GM23338 (cell line): Measurements from ENCODE around the gene BTBD1. TPM values are rescaled to one million over a fixed set of nuclear protein-coding genes. Genes with fewer than 3 reads are reported as not detected.

Source experiments
- ATAC-seq: fragments of 200-7000 bp; cut with Tn5 transposase; 3 replicates; pipeline ENCODE4 v1.9.1; 2020
- DNase-seq: peaks from one replicate; pipeline ENCODE4 v3.0.0-alpha.2; 2015; ENCODE audit warnings: low spot score
- H2AFZ ChIP-seq: fragments of 200-600 bp; sonication (generic); 2 replicates; pipeline ENCODE4 v1.8.0; 2016; ENCODE audit warnings: antibody characterized with exemption, mild to moderate bottlenecking, moderate library complexity
- H3F3A ChIP-seq: fragments of 200-600 bp; sonication (generic); replicated peaks from 2 replicates; pipeline ENCODE4 v1.8.0; 2017; ENCODE audit warnings: antibody characterized with exemption, mixed run types, low read depth
- H3K27ac ChIP-seq: fragments of 200-600 bp; sonication (generic); 2 replicates; pipeline ENCODE4 v1.6.1; 2016; ENCODE audit warnings: low read depth
- H3K27me3 ChIP-seq: fragments of 200-600 bp; sonication (generic); 2 replicates; pipeline ENCODE4 v1.8.0; 2016; ENCODE audit warnings: mild to moderate bottlenecking, mixed run types, moderate library complexity; ENCODE audit not compliant: insufficient read depth
- H3K36me3 ChIP-seq: fragments of 200-600 bp; sonication (generic); 2 replicates; pipeline ENCODE4 v1.8.0; 2016; ENCODE audit warnings: mild to moderate bottlenecking; ENCODE audit not compliant: insufficient read depth
- H3K4me1 ChIP-seq: fragments of 200-600 bp; sonication (generic); 2 replicates; pipeline ENCODE4 v1.8.0; 2016; ENCODE audit warnings: mild to moderate bottlenecking, moderate library complexity; ENCODE audit not compliant: insufficient read depth
- H3K4me2 ChIP-seq: fragments of 200-600 bp; sonication (generic); 2 replicates; pipeline ENCODE4 v1.7.1; 2017; ENCODE audit warnings: mixed run types
- H3K4me3 ChIP-seq: fragments of 200-600 bp; sonication (generic); 2 replicates; pipeline ENCODE4 v1.6.1; 2016; ENCODE audit warnings: mixed run types
- H3K79me2 ChIP-seq: fragments of 200-600 bp; sonication (generic); replicated peaks from 2 replicates; pipeline ENCODE4 v1.8.0; 2017; ENCODE audit warnings: mild to moderate bottlenecking; ENCODE audit not compliant: insufficient read depth
- H3K9me2 ChIP-seq: fragments of 200-600 bp; sonication (generic); 2 replicates; pipeline ENCODE4 v1.8.0; 2017; ENCODE audit not compliant: insufficient read depth
- H4K20me1 ChIP-seq: fragments of 200-600 bp; sonication (generic); replicated peaks from 2 replicates; pipeline ENCODE4 v1.8.0; 2017; ENCODE audit warnings: mild to moderate bottlenecking; ENCODE audit not compliant: insufficient read depth
- H3K27ac Mint-ChIP-seq: 2 replicates; pipeline ENCODE4 v1.8.0; 2020; ENCODE audit warnings: inconsistent platforms, mild to moderate bottlenecking, moderate library complexity, mixed read lengths
- H3K27me3 Mint-ChIP-seq: 3 replicates; pipeline ENCODE4 v1.8.0; 2022; ENCODE audit warnings: low read depth, mild to moderate bottlenecking, moderate library complexity, mixed read lengths, inconsistent platforms; ENCODE audit not compliant: insufficient read depth, poor library complexity
- H3K36me3 Mint-ChIP-seq: 3 replicates; pipeline ENCODE4 v1.8.0; 2021; ENCODE audit warnings: low read depth, mild to moderate bottlenecking, inconsistent platforms, moderate library complexity, mixed read lengths
- H3K4me1 Mint-ChIP-seq: 3 replicates; pipeline ENCODE4 v1.8.0; 2020; ENCODE audit warnings: mild to moderate bottlenecking, inconsistent platforms, mixed read lengths
- H3K4me3 Mint-ChIP-seq: 3 replicates; pipeline ENCODE4 v1.8.0; 2021; ENCODE audit warnings: moderate library complexity, mild to moderate bottlenecking, inconsistent platforms, mixed read lengths
- H3K9me3 Mint-ChIP-seq: 3 replicates; pipeline ENCODE4 v1.8.0; 2020; ENCODE audit warnings: moderate library complexity, mild to moderate bottlenecking, inconsistent platforms, mixed read lengths
- EZH2 ChIP-seq: fragments of 200-600 bp; sonication (generic); IDR thresholded peaks from one replicate; pipeline ENCODE4 v1.8.0; 2017; ENCODE audit warnings: antibody characterized with exemption, mild to moderate bottlenecking, low read depth; ENCODE audit not compliant: unreplicated experiment
- EZH2phosphoT487 ChIP-seq: fragments of 200-600 bp; sonication (generic); IDR thresholded peaks from one replicate; pipeline ENCODE4 v1.8.1; 2018; ENCODE audit warnings: antibody characterized with exemption; ENCODE audit not compliant: unreplicated experiment
- JUNB ChIP-seq: IDR thresholded peaks from one replicate; pipeline ENCODE4 v1.6.1; 2016; ENCODE audit warnings: antibody characterized with exemption; ENCODE audit not compliant: unreplicated experiment
- NANOG ChIP-seq: IDR thresholded peaks from 2 replicates; pipeline ENCODE4 v1.6.1; 2016; ENCODE audit warnings: antibody characterized with exemption, borderline replicate concordance
- POLR2AphosphoS5 ChIP-seq: IDR thresholded peaks from 2 replicates; pipeline ENCODE4 v1.6.1; 2016; ENCODE audit warnings: antibody characterized with exemption, low read depth
- STAT1 ChIP-seq: IDR thresholded peaks from one replicate; pipeline ENCODE4 v1.6.1; 2016; ENCODE audit warnings: antibody characterized with exemption; ENCODE audit not compliant: unreplicated experiment
- ZNF114 ChIP-seq: fragments of 250-450 bp; sonication (Bioruptor Pico); IDR thresholded peaks from 2 replicates; pipeline ENCODE4 v1.5.0; 2020; ENCODE audit warnings: mild to moderate bottlenecking, moderate library complexity
- ZNF331 ChIP-seq: fragments of 250-450 bp; sonication (Bioruptor Pico); IDR thresholded peaks from 2 replicates; pipeline ENCODE4 v1.5.0; 2020; ENCODE audit warnings: low read depth, mild to moderate bottlenecking, moderate library complexity
- ZNF462 ChIP-seq: fragments of 250-450 bp; sonication (Bioruptor Pico); IDR thresholded peaks from 2 replicates; pipeline ENCODE4 v1.5.0; 2020; ENCODE audit warnings: mild to moderate bottlenecking, moderate library complexity
- polyA plus RNA-seq: library from polyadenylated mRNA; unstranded; fragments of >200 nt; fragmentation: Nextera tagmentation; extraction: Ambion mirVana; gene quantifications from 2 replicates; pipeline ENCODE4 v1.2.1, GENCODE V29; 2016
- total RNA-seq: library from RNA; depleted of rRNA; stranded (reverse); fragments of >200 nt; shearing (Covaris generic); gene quantifications from 2 replicates; pipeline ENCODE4 v1.2.3, GENCODE V29; 2014
- TF ChIP-seq, protein P1 (sequence below): IDR thresholded peaks from 2 replicates; pipeline ENCODE4 v1.6.1; 2016; ENCODE audit warnings: antibody characterized with exemption
- TF ChIP-seq, protein P2 (sequence below), 2 experiments: fragments of 200-600 bp in 1 of 2; sonication (generic) in 1 of 2; conservative IDR thresholded peaks; 2 replicates each; pipeline versions ENCODE4 v1.5.1 to v1.6.1; 2016 to 2017; ENCODE audit warnings: antibody characterized with exemption in 2 of 2, low read depth in 2 of 2, mild to moderate bottlenecking in 2 of 2, moderate library complexity in 1 of 2

The BTBD1 gene
- total and polyA plus RNA-seq, 2 experiments from 2014 or later, result 12.6 to 66.1 TPM

GRCh38 chr15:83016906-83017305 lies 50.1 kb downstream of the BTBD1 start (continued):
- TF ChIP-seq ZNF462 (no peak), NANOG (no peak), JUNB (no peak), POLR2AphosphoS5 (no peak), EZH2 (no peak)

DNA sequence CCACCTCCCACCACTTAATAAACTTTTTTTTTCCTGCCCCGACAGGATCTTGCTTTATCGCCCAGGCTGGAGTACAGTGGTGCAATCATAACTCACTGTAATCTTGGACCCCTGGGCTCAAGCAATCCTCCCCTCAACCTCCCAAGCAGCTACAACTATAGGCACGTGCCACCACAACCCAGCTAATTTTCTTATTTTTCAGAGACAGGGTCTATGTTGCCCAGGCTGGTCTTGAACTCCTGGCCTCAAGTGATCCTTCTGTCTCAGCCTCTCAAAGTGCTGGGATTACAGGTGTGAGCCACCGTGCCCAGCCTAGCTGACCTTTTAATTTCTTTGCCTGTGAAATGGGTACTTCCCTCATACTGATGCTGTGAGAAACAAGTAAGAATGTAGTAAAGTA lies 51.7 kb downstream of the BTBD1 start:
- H3K79me2 ChIP-seq, result peaks cover 6% of the 10 kb centered on the region
- H3K9me2 ChIP-seq, result peaks cover 8% of the 10 kb centered on the region; the same call in 1 of the 2 replicates
- peaks cover 25% of the 10 kb centered on the region for H3K4me1 Mint-ChIP-seq
- H3K27me3 ChIP-seq, result no peaks in the 10 kb centered on the region
- no peaks in the 10 kb centered on the region for H4K20me1 ChIP-seq
- H3K27me3 Mint-ChIP-seq, result peaks cover 19% of the 10 kb centered on the region
- H3K4me1 ChIP-seq, result peaks cover 12% of the 10 kb centered on the region
- no peak overlapping the region for H3K4me2 ChIP-seq
- peaks cover 13% of the 10 kb centered on the region; the same call in 1 of the 2 replicates for H3K36me3 ChIP-seq
- no peak overlapping the region for H3K27ac ChIP-seq
- H3F3A ChIP-seq, result no peaks in the 10 kb centered on the region; the same call in 1 of the 2 replicates
- DNase-seq (no peak), ATAC-seq (no peak)
- peaks cover 6% of the 10 kb centered on the region for H3K9me3 Mint-ChIP-seq
- peaks cover 51% of the 10 kb centered on the region for H3K36me3 Mint-ChIP-seq
- no peak overlapping the region for H3K4me3 ChIP-seq
- H3K4me3 Mint-ChIP-seq, result no peak overlapping the region
- no peak overlapping the region for H2AFZ ChIP-seq
- H3K27ac Mint-ChIP-seq, result no peak overlapping the region
- no peak for TF ChIP-seq ZNF114 (CRISPR knock-in tag)
- TF ChIP-seq JUNB, result no peak
- TF ChIP-seq ZNF331 (CRISPR knock-in tag), result no peak
- no peak for TF ChIP-seq EZH2phosphoT487
- TF ChIP-seq, protein P1, sequence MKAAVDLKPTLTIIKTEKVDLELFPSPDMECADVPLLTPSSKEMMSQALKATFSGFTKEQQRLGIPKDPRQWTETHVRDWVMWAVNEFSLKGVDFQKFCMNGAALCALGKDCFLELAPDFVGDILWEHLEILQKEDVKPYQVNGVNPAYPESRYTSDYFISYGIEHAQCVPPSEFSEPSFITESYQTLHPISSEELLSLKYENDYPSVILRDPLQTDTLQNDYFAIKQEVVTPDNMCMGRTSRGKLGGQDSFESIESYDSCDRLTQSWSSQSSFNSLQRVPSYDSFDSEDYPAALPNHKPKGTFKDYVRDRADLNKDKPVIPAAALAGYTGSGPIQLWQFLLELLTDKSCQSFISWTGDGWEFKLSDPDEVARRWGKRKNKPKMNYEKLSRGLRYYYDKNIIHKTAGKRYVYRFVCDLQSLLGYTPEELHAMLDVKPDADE, result no peak
- TF ChIP-seq POLR2AphosphoS5, result no peak
- TF ChIP-seq, protein P2, sequence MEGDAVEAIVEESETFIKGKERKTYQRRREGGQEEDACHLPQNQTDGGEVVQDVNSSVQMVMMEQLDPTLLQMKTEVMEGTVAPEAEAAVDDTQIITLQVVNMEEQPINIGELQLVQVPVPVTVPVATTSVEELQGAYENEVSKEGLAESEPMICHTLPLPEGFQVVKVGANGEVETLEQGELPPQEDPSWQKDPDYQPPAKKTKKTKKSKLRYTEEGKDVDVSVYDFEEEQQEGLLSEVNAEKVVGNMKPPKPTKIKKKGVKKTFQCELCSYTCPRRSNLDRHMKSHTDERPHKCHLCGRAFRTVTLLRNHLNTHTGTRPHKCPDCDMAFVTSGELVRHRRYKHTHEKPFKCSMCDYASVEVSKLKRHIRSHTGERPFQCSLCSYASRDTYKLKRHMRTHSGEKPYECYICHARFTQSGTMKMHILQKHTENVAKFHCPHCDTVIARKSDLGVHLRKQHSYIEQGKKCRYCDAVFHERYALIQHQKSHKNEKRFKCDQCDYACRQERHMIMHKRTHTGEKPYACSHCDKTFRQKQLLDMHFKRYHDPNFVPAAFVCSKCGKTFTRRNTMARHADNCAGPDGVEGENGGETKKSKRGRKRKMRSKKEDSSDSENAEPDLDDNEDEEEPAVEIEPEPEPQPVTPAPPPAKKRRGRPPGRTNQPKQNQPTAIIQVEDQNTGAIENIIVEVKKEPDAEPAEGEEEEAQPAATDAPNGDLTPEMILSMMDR (conservative IDR thresholded peaks at IDR 0.05; ENCODE audit: low read depth in 2 of 2), result no peak
- TF ChIP-seq STAT1, result no peak
